Stimulated activated naive CD8-positive, alpha-beta T cell treated with anti-CD3 and anti-CD28 coated beads, Interleukin-15, Interleukin-2, amounts not matched to agents 100 U/mL and 50 U/mL, for 24 hours (primary cell): ENCODE results near the gene ADGRL2.

Experiments
- ATAC-seq: fragments of 150-1000 bp; cut with Tn5 transposase; one replicate; pipeline ENCODE4 v1.10.0; 2021
- DNase-seq: peaks from one replicate; pipeline ENCODE4 v3.0.0; 2021

The ADGRL2 gene

DNA sequence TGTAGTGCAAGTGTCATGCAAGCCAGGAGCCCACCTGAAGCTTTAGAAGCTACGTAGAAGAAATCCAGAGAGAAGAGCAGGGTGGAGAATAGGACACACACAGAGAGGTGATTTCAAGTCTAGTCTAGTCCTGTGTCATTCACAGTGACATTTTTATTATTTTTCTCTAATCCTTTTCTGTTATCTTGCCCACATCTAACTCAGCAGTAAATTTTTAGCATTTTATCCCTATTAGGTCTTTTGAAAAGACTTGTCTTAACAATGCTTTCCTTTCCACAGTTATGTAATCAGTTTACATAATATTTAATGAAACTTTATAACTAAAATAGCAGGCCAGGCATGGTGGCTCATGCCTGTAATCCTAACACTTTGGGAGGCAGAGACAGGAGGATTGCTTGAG is 198.6 kb downstream of the ADGRL2 start:
- no peak for ATAC-seq
- DNase-seq: no peak

DNA sequence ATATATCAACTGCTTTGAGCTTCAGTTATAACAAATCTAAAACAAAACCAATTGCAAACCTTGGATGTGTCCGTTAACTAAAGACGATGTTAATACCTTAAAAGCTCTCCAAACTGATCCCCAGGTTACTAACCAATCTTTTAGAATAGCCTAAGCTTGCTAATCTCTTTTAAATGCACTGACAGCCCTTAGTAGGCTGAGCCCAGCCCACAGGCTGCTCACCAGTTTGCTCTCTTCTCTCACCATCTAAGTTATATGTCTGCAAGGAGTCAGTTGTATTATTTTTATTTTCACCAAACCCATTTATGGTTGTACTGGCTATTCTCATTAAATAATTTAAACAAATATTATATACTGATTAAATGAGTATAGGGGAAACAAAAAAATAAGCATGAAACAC is 199.5 kb downstream of the ADGRL2 start:
- no peak for ATAC-seq

DNA sequence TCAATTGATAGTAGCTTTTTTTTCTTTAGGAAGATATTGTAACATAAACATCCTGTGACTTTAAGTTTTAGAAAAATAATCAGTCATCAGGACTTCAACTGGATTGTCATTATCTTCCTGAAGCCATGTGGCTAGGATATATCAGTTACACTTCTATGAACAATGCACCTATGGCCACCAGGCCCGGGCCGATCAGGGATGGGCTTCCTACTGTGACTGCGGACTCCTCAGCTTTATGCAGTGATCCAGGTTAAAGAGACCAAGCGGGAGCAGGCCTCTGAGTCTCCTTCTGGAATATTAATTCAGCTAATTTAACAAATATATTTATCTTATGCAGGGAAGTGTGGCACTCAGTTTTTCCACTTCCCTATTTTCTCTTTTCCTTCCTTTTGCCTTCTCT is 200.6 kb downstream of the ADGRL2 start:
- ATAC-seq (no peak), DNase-seq (no peak)

More for the DNA sequence above, 199.5 kb downstream of the ADGRL2 start:
- DNase-seq: no peak

DNA sequence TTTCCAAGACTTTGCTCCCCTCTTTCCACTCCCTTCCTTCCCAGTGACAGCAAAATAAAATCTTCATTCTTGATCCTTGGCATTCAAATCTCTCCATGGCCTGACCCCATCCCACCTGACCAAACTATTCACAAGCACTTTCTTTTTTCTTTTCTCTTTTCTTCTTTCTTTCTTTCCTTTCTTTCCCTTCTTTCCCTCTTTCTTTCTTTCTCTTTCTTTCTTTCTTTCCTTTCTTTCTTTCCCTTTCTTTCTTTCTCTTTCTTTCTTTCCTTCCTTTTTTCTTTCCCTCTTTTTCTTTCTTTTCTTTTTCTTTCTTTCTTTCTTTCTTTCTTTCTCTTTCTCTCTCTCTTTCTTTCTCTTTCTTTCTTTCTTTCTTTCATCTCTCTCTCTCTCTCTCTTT is 207.1 kb downstream of the ADGRL2 start:
- no peak for DNase-seq
- no peak for ATAC-seq

DNA sequence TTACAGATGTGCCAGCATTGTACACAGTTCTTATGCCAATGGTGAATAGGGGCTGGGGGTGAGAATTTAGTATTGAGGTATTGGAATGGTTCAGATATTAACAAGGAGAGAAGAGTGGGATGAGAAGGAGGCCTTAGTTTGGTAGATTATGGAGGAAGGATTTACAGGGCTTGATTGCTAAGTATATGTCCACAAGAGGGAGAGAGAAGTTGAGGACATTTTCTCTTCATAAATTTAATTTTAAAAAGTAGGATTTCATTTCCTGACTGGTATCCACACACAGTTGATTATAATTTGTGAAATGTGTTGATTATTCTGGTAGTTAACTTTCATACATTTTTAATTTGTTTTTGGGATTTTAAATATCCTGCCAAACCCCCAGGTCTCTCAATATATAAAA is 213.0 kb downstream of the ADGRL2 start:
- ATAC-seq (no peak), DNase-seq (no peak)

DNA sequence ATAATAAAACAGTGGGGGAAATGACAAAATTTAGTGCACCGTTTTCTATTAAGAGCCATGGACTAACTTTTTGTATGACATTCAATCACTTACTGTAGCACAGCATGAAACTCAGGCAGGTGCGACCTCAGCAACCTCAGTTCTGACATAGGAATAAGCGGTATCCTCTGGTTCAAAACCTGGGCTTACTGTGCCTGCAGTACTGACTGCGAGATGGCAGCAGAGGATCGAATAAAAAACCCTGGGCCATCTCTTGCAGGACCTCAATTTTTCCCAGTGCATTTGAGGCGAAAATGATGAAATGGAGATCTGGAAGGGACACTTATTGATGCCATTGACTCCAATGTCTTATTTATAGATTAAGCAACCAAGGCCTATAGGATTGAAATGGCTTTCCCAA is 214.7 kb downstream of the ADGRL2 start:
- ATAC-seq (no peak), DNase-seq (no peak)

DNA sequence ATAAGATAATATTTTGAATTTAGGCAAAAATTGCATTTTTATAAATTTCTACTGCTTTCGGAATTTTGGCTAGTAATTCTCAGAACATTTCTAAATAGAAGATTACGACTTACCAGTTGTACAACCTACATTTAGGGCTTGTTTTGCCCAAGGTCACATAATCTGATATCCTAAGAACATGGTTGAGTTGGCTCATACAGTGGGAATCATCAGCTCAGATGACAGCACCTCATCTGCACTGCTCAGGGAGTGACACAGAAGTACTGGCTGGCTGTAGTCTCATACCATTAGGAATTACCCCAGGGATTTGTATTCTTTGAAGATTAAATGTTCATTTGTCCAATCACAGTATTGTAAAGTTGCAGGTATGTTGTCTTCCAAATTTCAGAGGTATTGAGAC is 217.6 kb downstream of the ADGRL2 start:
- no peak for ATAC-seq
- DNase-seq: no peak

DNA sequence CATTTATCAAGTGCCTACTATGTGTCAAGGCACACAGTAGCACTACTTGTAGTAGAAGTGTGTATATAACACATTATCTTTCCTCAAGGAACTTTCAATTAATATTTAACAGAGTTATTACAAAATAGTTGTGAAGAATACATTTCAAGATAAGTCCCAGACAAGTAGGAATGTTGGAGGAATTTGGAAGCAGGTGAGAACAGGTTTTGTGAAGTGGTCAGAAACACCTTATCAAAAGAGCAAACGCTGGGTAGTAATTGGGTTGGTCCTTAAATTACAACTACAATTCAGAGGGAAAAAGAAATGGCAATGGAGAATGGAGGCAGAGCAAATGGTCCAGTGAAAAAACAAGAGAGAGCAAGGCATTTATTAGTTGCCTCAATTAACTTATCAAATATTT is 218.8 kb downstream of the ADGRL2 start:
- no peak for ATAC-seq
- DNase-seq: no peak

DNA sequence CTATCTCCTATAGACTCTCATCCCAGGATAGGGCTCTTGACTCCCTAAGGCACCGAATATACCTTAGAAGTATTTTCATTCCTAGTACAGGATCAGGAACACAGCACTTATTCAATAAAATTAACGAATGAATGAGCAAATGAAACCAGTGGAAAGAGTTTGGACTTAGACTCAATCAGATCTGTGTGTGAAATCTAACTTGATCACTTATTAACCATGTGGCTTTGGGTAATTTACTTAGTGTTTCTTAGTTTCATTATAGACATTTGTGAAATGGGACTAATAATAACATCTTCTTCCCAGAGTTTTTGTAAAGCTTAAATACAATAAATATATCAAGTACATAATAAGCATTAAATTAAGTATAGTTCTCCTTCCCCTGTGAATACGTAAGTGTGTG is 230.1 kb downstream of the ADGRL2 start:
- no peak for DNase-seq
- ATAC-seq: no peak

DNA sequence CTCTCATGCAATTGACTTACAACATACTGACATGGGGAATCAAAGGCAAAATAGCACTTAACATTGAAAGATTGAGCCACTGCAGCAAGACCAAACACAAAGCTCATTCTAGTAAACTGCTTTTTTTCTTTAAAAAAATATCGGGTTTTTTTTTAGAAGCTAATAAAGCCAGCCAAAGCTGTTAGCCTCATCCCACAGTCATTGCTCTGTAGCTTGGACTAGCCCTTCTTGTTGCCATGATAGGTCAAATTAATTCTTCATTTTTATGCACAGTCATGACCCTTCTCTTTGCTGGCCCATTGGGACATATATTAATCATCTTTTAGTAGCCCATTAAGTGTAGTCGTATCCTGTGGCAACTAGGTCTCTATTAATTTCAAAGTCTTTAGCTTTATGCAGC is 231.3 kb downstream of the ADGRL2 start:
- DNase-seq (no peak), ATAC-seq (no peak)

DNA sequence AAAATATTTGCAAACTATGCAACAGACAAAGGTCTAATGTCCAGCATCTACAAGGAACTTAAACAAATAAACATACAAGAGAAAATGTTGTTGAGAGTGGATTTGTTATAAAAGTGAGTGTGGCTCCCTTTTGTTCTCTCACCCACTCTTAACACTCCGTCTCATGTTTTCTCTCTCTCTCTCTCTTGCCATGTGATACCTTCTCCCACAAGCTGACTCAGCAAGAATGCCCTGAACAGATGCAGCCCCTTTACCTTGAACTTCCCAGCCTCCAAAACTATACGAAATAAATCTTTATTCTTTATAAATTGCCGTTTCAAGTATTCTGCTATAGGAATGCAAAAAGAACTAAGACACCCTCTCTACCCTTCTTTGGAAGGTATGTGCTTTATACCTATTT is 234.1 kb downstream of the ADGRL2 start:
- DNase-seq (no peak), ATAC-seq (no peak)
